PC-9 (cell line): Measurements from ENCODE around the gene FXYD3.

Source experiments
- CTCF ChIP-seq: fragments of 200-600 bp; sonication (generic); conservative IDR thresholded peaks from 2 replicates; pipeline ENCODE4 v1.6.1; 2017; ENCODE audit warnings: mixed run types, antibody characterized with exemption, mild to moderate bottlenecking, moderate library complexity
- EZH2 ChIP-seq: fragments of 200-600 bp; sonication (generic); IDR thresholded peaks from 2 replicates; pipeline ENCODE4 v1.8.0; 2017; ENCODE audit warnings: antibody characterized with exemption, low read depth

GRCh38 chr19:35104361-35104760 is 11.3 kb upstream of the FXYD3 start:
- no peak for TF ChIP-seq CTCF
- no peak for TF ChIP-seq EZH2
